ENCODE data around the gene SIRT1. TPM values are rescaled to one million over a fixed set of nuclear protein-coding genes. Genes with fewer than 3 reads are reported as not detected.

Gene SIRT1

Small RNA genes within 50 kb of the gene (small RNA-seq; reads per million reads assigned to genes)
- not detected for gene RNU6-523P (ENCODE audit: low read depth)

Measured in mesenchymal stem cell (in vitro differentiated cells and primary cell).